PC-3 (cell line): ENCODE data around the gene SIAH2. TPM values are rescaled to one million over a fixed set of nuclear protein-coding genes. Genes with fewer than 3 reads are reported as not detected.

ENCODE experiments used
- ATAC-seq: fragments of 200-7000 bp; cut with Tn5 transposase; 2 replicates; pipeline ENCODE4 v1.9.1; 2020; ENCODE audit warnings: mild to moderate bottlenecking, moderate library complexity
- BruUV-seq: library from RNA; stranded (reverse); fragments of 400-500 nt; replicated peaks from 2 replicates; lab custom pipeline; 2021; lab: Mats Ljungman, UMichigan
- CTCF ChIA-PET: fragments of 300-600 bp; sonication (Branson Sonifier 250); formaldehyde crosslinking; loops from one replicate; lab custom pipeline; 2022; ENCODE audit warnings: antibody characterized with exemption; lab: Charles Lee
- POLR2A ChIA-PET: fragments of 300-600 bp; sonication (Branson Sonifier 250); formaldehyde crosslinking; loops from one replicate; lab custom pipeline; 2022; ENCODE audit warnings: antibody characterized with exemption; ENCODE audit not compliant: unreplicated experiment; lab: Charles Lee
- DNase-seq: peaks from one replicate; pipeline ENCODE4 v3.0.0-alpha.2; 2015
- H2AFZ ChIP-seq: fragments of 300-600 bp; sonication (generic); 2 replicates; pipeline ENCODE4 v1.6.0; 2016; ENCODE audit warnings: antibody characterized with exemption, low read length
- H3F3A ChIP-seq: fragments of 300-600 bp; sonication (generic); one replicate; pipeline ENCODE4 v1.6.0; 2017; ENCODE audit warnings: antibody characterized with exemption, low read length, control low read depth, mild to moderate bottlenecking; ENCODE audit not compliant: unreplicated experiment
- H3K27ac ChIP-seq: fragments of 300-600 bp; sonication (generic); 2 replicates; pipeline ENCODE4 v1.5.1; 2016; ENCODE audit warnings: mild to moderate bottlenecking, low read length
- H3K27me3 ChIP-seq: fragments of 300-600 bp; sonication (generic); 2 replicates; pipeline ENCODE4 v1.6.1; 2016; ENCODE audit warnings: low read length, mixed read lengths
- H3K36me3 ChIP-seq: fragments of 300-600 bp; sonication (generic); 2 replicates; pipeline ENCODE4 v1.6.1; 2016; ENCODE audit warnings: low read depth, mixed run types, low read length, mixed read lengths
- H3K4me1 ChIP-seq: fragments of 300-600 bp; sonication (generic); 2 replicates; pipeline ENCODE4 v1.5.1; 2016; ENCODE audit warnings: low read length; ENCODE audit not compliant: insufficient read depth
- H3K4me2 ChIP-seq: fragments of 300-600 bp; sonication (generic); 2 replicates; pipeline ENCODE4 v1.6.0; 2016; ENCODE audit warnings: low read length
- H3K4me3 ChIP-seq: fragments of 300-600 bp; sonication (generic); 2 replicates; pipeline ENCODE4 v1.5.1; 2016; ENCODE audit warnings: mild to moderate bottlenecking, low read length, mixed read lengths
- H3K79me2 ChIP-seq: fragments of 300-600 bp; sonication (generic); 2 replicates; pipeline ENCODE4 v1.6.1; 2017; ENCODE audit warnings: low read length, mixed read lengths
- H3K9ac ChIP-seq: fragments of 300-600 bp; sonication (generic); 2 replicates; pipeline ENCODE4 v1.6.0; 2016; ENCODE audit warnings: mild to moderate bottlenecking, low read length
- H3K9me2 ChIP-seq: fragments of 300-600 bp; sonication (generic); replicated peaks from 2 replicates; pipeline ENCODE4 v1.6.1; 2016; ENCODE audit warnings: mixed run types, low read length, mixed read lengths
- H3K9me3 ChIP-seq: fragments of 300-600 bp; sonication (generic); 2 replicates; pipeline ENCODE4 v1.6.1; 2016; ENCODE audit warnings: low read length, mixed read lengths
- H4K20me1 ChIP-seq: fragments of 300-600 bp; sonication (generic); 2 replicates; pipeline ENCODE4 v1.6.1; 2016; ENCODE audit warnings: low read length, mixed read lengths
- CTCF ChIP-seq: fragments of 300-600 bp; sonication (generic); conservative IDR thresholded peaks from 2 replicates; pipeline ENCODE4 v1.5.1; 2017; ENCODE audit warnings: antibody characterized with exemption, low read depth, mild to moderate bottlenecking, low read length
- EZH2 ChIP-seq: fragments of 300-600 bp; sonication (generic); IDR thresholded peaks from one replicate; pipeline ENCODE4 v1.6.1; 2017; ENCODE audit warnings: antibody characterized with exemption, mild to moderate bottlenecking, low read length; ENCODE audit not compliant: unreplicated experiment
- EZH2phosphoT487 ChIP-seq: fragments of 300-600 bp; sonication (generic); IDR thresholded peaks from 2 replicates; pipeline ENCODE4 v1.6.1; 2018; ENCODE audit warnings: mild to moderate bottlenecking, antibody characterized with exemption, low read length, borderline replicate concordance
- intact Hi-C: fragments of 100-400 bp; cut with micrococcal nuclease; formaldehyde crosslinking; loops from 2 replicates; pipeline ENCODE4 v1.9.0; 2023
- total RNA-seq: library from RNA; depleted of rRNA; stranded (reverse); fragments of >200 nt; gene quantifications from 2 replicates; pipeline ENCODE4 v1.2.3, GENCODE V29; 2014

SIAH2 gene
- total RNA-seq, 1 experiment from 2014 or later, result 37.8 TPM

DNA sequence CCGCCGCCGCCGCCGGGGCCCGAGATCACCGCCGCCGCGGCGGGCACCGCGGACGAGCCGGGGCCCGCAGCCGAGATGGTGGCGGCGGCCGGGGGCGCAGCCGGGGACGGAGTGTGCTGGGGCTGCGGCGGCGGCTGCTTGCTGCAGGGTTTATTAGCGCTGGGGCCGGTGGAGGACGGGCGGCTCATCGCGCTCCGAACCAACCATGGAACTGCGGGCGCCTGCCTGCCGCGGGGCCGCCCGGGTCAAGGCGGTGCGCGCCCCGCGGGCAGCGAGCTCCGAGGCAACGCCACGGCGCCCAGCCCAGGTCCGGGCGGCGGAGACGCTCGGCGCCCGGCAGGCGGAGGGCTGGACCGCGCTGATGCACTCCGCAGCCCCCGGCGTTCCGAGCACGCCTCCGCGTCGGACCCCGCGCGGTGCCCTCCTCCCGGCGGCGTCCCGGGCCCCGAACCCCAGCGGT lies 277 bp downstream of the SIAH2 start:
- Histone ChIP-seq H3F3A (no peaks in the 10 kb centered on the region), H3K79me2 (peaks cover 54% of the 10 kb centered on the region), H3K27me3 (no peaks in the 10 kb centered on the region), H3K27ac (peak overlapping the region; percentile 83), H3K4me3 (peak overlapping the region; percentile 89), H2AFZ (no peak overlapping the region), H3K9me2 (no peaks in the 10 kb centered on the region), H3K36me3 (no peaks in the 10 kb centered on the region), H3K4me1 (peaks cover 48% of the 10 kb centered on the region), H4K20me1 (peaks cover 25% of the 10 kb centered on the region), H3K9me3 (no peaks in the 10 kb centered on the region), H3K9ac (peak overlapping the region; percentile 86), H3K4me2 (peak overlapping the region; percentile 96)
- 0 out of 2 replicates have a peak, but pooled peaks have one; percentile 0 for ATAC-seq
- intact Hi-C loops, result loop anchor here (1.0 to 5.0 kb wide), 5 partner anchors 18 to 235 kb away; partner anchors contain the start of genes EIF2A, SELENOT and SERP1
- no peak for DNase-seq
- TF ChIP-seq CTCF (no peak), EZH2 (no peak), EZH2phosphoT487 (no peak)
- CTCF ChIA-PET, result interaction anchor here (0.6 to 1.5 kb wide), 8 partner anchors 16 to 346 kb away, joined by 3 to 7 read pairs (median 4); partner anchors contain the start of gene ERICH6
- POLR2A ChIA-PET, result interaction anchor here (0.5 to 1.4 kb wide), 11 partner anchors 11 to 1209 kb away, joined by 3 to 17 read pairs (median 7); partner anchors contain the start of gene ERICH6
- no TSS peak for BruUV-seq

GRCh38 chr3:150761831-150762661 lies 923 bp downstream of the SIAH2 start:
- peak overlapping the region; percentile 7; the same call in 1 of the 2 replicates for H3K27ac ChIP-seq
- CTCF ChIA-PET, result interaction anchor here (0.6 kb wide), 1 partner anchor 254 kb away, joined by 4 read pairs; no protein-coding TSS in a partner anchor
- H3F3A ChIP-seq, result no peaks in the 10 kb centered on the region
- no peaks in the 10 kb centered on the region for H3K9me3 ChIP-seq
- H3K4me1 ChIP-seq, result peaks cover 48% of the 10 kb centered on the region
- H3K27me3 ChIP-seq, result no peaks in the 10 kb centered on the region
- no peaks in the 10 kb centered on the region for H3K36me3 ChIP-seq
- peak overlapping the region; percentile 86 for H3K9ac ChIP-seq
- peak overlapping the region; percentile 63 for H2AFZ ChIP-seq
- peak overlapping the region; percentile 89 for H3K4me3 ChIP-seq
- POLR2A ChIA-PET, result interaction anchor here (0.6 kb wide), 1 partner anchor 15 kb away, joined by 3 read pairs; no protein-coding TSS in a partner anchor
- intact Hi-C loops, result loop anchor here (2.0 to 5.0 kb wide), 3 partner anchors 159 to 235 kb away; partner anchors contain the start of genes EIF2A, SELENOT and SERP1
- no peak for TF ChIP-seq EZH2phosphoT487
- TF ChIP-seq CTCF, result no peak
- no peak for TF ChIP-seq EZH2
- DNase-seq (peak; percentile 64), ATAC-seq (peak; percentile 3; the same call in 1 of the 2 replicates)
- TSS peak; percentile 41 for BruUV-seq
- H4K20me1 ChIP-seq, result peaks cover 25% of the 10 kb centered on the region
- H3K9me2 ChIP-seq, result no peaks in the 10 kb centered on the region
- peak overlapping the region; percentile 96 for H3K4me2 ChIP-seq
- peaks cover 60% of the 10 kb centered on the region for H3K79me2 ChIP-seq
